ENCODE data around the gene ITGAL. TPM values are rescaled to one million over a fixed set of nuclear protein-coding genes. Genes with fewer than 3 reads are reported as not detected.
"Not testable (repeated sequence)": the region's sequence is repeated elsewhere in the genome, so short reads cannot be mapped to it uniquely, and the experiment has no call there.

The ITGAL gene
- total RNA-seq, 1 donor: 0.36 TPM

DNA sequence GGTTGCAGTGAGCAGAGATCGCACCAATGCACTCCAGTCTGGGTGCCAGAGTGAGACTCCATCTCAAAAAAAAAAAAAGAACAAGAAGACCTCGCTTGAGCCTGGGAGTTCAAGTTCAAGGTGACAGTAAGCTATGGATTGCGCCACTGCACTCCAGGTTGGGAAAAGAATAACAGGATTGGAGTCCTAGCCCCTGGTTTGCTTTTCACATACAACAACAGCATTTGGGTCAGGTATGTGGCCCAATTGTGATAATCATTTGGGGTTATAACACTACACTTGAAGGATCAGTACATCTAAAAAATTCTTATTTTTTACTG, 23.5 kb upstream of the ITGAL start:
- H3K4me1 ChIP-seq (ENCODE audit: insufficient read depth, low read length): peaks cover 14% of the 10 kb centered on the region
- H3K27me3 ChIP-seq (ENCODE audit: insufficient read depth, low read length): no peaks in the 10 kb centered on the region
- peaks cover 6% of the 10 kb centered on the region for H3K36me3 ChIP-seq (ENCODE audit: insufficient read depth, low read length)
- H3K4me2 ChIP-seq (ENCODE audit: insufficient read depth, low read length): no peak overlapping the region
- no peak overlapping the region for H3K27ac ChIP-seq (ENCODE audit: low read depth, low read length)
- H3K9me3 ChIP-seq (ENCODE audit: low read depth, low read length): no peaks in the 10 kb centered on the region
- peaks cover 9% of the 10 kb centered on the region for H4K20me1 ChIP-seq (ENCODE audit: insufficient read depth, low read length)
- no peak for DNase-seq (ENCODE audit: insufficient read length, low spot score, missing footprints)
- no peak for TF ChIP-seq CTCF (IDR thresholded peaks at IDR 0.05; ENCODE audit: extremely low read depth, low read depth, low read length)
- H3K79me2 ChIP-seq (ENCODE audit: insufficient read depth, low read length): peaks cover 15% of the 10 kb centered on the region
- H2AFZ ChIP-seq (ENCODE audit: low read length): no peak overlapping the region
- no peak overlapping the region for H3K4me3 ChIP-seq (ENCODE audit: insufficient read depth, low read length)

DNA sequence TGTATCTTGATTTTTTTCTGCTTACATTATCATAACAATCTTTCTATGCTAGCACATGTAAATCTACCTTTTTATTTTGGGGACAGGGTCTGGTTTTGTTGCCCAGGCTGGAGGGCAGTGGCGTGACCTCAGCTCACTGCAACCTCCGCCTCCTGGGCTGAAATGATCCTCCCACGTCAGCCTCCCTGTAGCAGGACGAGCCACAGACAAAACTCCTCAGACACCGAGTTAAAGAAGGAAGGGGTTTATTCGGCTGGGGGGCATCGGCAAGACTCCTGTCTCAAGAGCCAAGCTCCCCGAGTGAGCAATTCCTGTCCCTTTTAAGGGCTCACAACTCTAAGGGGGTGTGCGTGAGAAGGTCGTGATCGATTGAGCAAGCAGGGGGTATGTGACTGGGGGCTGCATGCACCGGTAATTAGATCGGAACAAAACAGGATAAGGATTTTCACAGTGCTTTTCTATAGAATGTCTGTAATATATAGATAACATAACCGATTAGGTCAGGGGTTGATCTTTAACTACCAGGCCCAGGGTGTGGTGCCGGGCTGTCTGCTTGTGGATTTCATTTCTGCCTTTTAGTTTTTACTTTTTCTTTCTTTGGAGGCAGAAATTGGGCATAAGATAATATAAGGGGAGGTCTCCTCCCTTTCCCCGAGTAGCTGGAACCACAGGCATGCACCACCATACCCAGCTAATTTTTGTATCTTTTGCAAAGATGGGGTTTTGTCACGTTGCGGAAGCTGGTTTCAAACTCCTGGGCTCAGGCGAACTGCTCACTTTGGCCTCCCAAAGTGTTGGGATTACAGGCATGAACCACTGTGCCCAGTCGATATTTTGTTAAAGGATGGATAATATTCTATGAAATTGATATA, 19.6 kb upstream of the ITGAL start:
- not testable (repeated sequence) for DNase-seq (ENCODE audit: insufficient read length, low spot score, missing footprints); H3K4me3 ChIP-seq (ENCODE audit: insufficient read depth, low read length); H3K27ac ChIP-seq (ENCODE audit: low read depth, low read length); H2AFZ ChIP-seq (ENCODE audit: low read length); H3K4me2 ChIP-seq (ENCODE audit: insufficient read depth, low read length); H3K4me1 ChIP-seq (ENCODE audit: insufficient read depth, low read length); H3K79me2 ChIP-seq (ENCODE audit: insufficient read depth, low read length); H4K20me1 ChIP-seq (ENCODE audit: insufficient read depth, low read length); H3K27me3 ChIP-seq (ENCODE audit: insufficient read depth, low read length); H3K36me3 ChIP-seq (ENCODE audit: insufficient read depth, low read length); H3K9me3 ChIP-seq (ENCODE audit: low read depth, low read length)

DNA sequence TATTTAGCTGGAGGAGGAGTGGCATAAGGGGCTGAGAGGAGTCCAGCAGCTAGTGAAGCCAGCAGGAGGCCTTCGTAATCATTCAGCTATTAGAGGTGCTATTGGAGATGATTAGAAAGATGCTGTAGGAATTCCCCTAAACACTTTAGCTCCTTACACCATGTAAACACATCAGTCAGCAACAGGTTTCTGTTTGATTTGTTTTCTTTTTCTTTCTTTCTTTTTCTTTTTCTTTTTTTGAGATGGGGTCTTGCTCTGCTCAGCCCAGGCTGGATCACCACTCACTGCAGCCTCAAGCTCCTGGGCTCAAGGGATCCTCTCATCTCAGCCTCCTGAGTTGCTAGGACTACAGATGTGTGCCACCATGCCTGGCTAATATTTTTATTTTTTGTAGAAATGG, 16.2 kb upstream of the ITGAL start:
- H3K79me2 ChIP-seq (ENCODE audit: insufficient read depth, low read length): no peaks in the 10 kb centered on the region
- no peak for TF ChIP-seq CTCF (IDR thresholded peaks at IDR 0.05; ENCODE audit: extremely low read depth, low read depth, low read length)
- no peaks in the 10 kb centered on the region for H3K4me1 ChIP-seq (ENCODE audit: insufficient read depth, low read length)
- H3K4me2 ChIP-seq (ENCODE audit: insufficient read depth, low read length): no peak overlapping the region
- H3K27me3 ChIP-seq (ENCODE audit: insufficient read depth, low read length): no peaks in the 10 kb centered on the region
- no peaks in the 10 kb centered on the region for H3K9me3 ChIP-seq (ENCODE audit: low read depth, low read length)
- no peak overlapping the region for H3K27ac ChIP-seq (ENCODE audit: low read depth, low read length)
- no peak overlapping the region for H2AFZ ChIP-seq (ENCODE audit: low read length)
- no peak for DNase-seq (ENCODE audit: insufficient read length, low spot score, missing footprints)
- no peaks in the 10 kb centered on the region for H3K36me3 ChIP-seq (ENCODE audit: insufficient read depth, low read length)
- H4K20me1 ChIP-seq (ENCODE audit: insufficient read depth, low read length): no peaks in the 10 kb centered on the region
- no peak overlapping the region for H3K4me3 ChIP-seq (ENCODE audit: insufficient read depth, low read length)

- Histone ChIP-seq H3K27ac (ENCODE audit: low read depth, low read length) (no peak overlapping the region), H3K4me2 (ENCODE audit: insufficient read depth, low read length) (no peak overlapping the region), H3K27me3 (ENCODE audit: insufficient read depth, low read length) (no peaks in the 10 kb centered on the region), H3K9me3 (ENCODE audit: low read depth, low read length) (no peaks in the 10 kb centered on the region), H2AFZ (ENCODE audit: low read length) (no peak overlapping the region), H3K4me1 (ENCODE audit: insufficient read depth, low read length) (no peaks in the 10 kb centered on the region), H3K4me3 (ENCODE audit: insufficient read depth, low read length) (no peak overlapping the region), H3K79me2 (ENCODE audit: insufficient read depth, low read length) (no peaks in the 10 kb centered on the region), H3K36me3 (ENCODE audit: insufficient read depth, low read length) (no peaks in the 10 kb centered on the region), H4K20me1 (ENCODE audit: insufficient read depth, low read length) (no peaks in the 10 kb centered on the region)
- DNase-seq (ENCODE audit: insufficient read length, low spot score, missing footprints): no peak
- no peak for TF ChIP-seq CTCF (IDR thresholded peaks at IDR 0.05; ENCODE audit: extremely low read depth, low read depth, low read length)
Observed at GRCh38 chr16:30457256-30457655, 15.3 kb upstream of the ITGAL start.
